GM21786 (cell line): Measurements from ENCODE around the gene ERBB4.

ENCODE experiments used
- ATAC-seq: cut with Tn5 transposase; IDR thresholded peaks from one replicate; pipeline ENCODE4 v1.9.1; 2021; ENCODE audit not compliant: unreplicated experiment

The ERBB4 gene

GRCh38 chr2:211439011-211439410, 1099.6 kb downstream of the ERBB4 start:
- ATAC-seq = no peak

GRCh38 chr2:211437396-211437795, 1101.2 kb downstream of the ERBB4 start:
- no peak for ATAC-seq

- no peak for ATAC-seq
These were observed 1102.4 kb downstream of the ERBB4 start for GRCh38 chr2:211436182-211436581.

GRCh38 chr2:211435331-211435730, 1103.3 kb downstream of the ERBB4 start:
- ATAC-seq = no peak

GRCh38 chr2:211434773-211435172, 1103.8 kb downstream of the ERBB4 start:
- no peak for ATAC-seq

GRCh38 chr2:211429256-211429920, 1109.2 kb downstream of the ERBB4 start:
- no peak for ATAC-seq

- no peak for ATAC-seq
These were observed 1112.4 kb downstream of the ERBB4 start for GRCh38 chr2:211426240-211426639.

- ATAC-seq = no peak
These were observed 1115.6 kb downstream of the ERBB4 start for GRCh38 chr2:211423018-211423417.

GRCh38 chr2:211417544-211417943, 1121.1 kb downstream of the ERBB4 start:
- ATAC-seq = no peak

GRCh38 chr2:211416373-211416772, 1122.2 kb downstream of the ERBB4 start:
- ATAC-seq = no peak

GRCh38 chr2:211413746-211414145, 1124.9 kb downstream of the ERBB4 start:
- no peak for ATAC-seq

- no peak for ATAC-seq
These were observed 1130.1 kb downstream of the ERBB4 start for GRCh38 chr2:211408483-211408891.

- ATAC-seq = no peak
These were observed 1131.5 kb downstream of the ERBB4 start for GRCh38 chr2:211407076-211407475.

- ATAC-seq = no peak
These were observed 1133.6 kb downstream of the ERBB4 start for GRCh38 chr2:211405036-211405435.

- no peak for ATAC-seq
These were observed 1134.5 kb downstream of the ERBB4 start for GRCh38 chr2:211404098-211404497.

- ATAC-seq = no peak
These were observed 1137.3 kb downstream of the ERBB4 start for GRCh38 chr2:211401328-211401727.

GRCh38 chr2:211397764-211398163, 1140.8 kb downstream of the ERBB4 start:
- no peak for ATAC-seq

GRCh38 chr2:211396815-211397214, 1141.8 kb downstream of the ERBB4 start:
- ATAC-seq = no peak

- ATAC-seq = no peak
These were observed 1147.4 kb downstream of the ERBB4 start for GRCh38 chr2:211391189-211391567.

- no peak for ATAC-seq
These were observed 1147.9 kb downstream of the ERBB4 start for GRCh38 chr2:211390536-211391188.

- no peak for ATAC-seq
These were observed 1150.9 kb downstream of the ERBB4 start for GRCh38 chr2:211387734-211388133.

- ATAC-seq = no peak
These were observed 1158.6 kb downstream of the ERBB4 start for GRCh38 chr2:211380041-211380440.

- ATAC-seq = peak; percentile 41
These were observed 1162.2 kb downstream of the ERBB4 start for GRCh38 chr2:211376410-211376809.
